Naive thymus-derived CD4-positive, alpha-beta T cell (primary cell): ENCODE results near the gene SHISA9. TPM values are rescaled to one million over a fixed set of nuclear protein-coding genes. Genes with fewer than 3 reads are reported as not detected.

Experiments used
- ATAC-seq: fragments of 150-1000 bp; cut with Tn5 transposase; 2 replicates; pipeline ENCODE4 v1.10.0; 2021; ENCODE audit warnings: mild to moderate bottlenecking, moderate library complexity
- CTCF ChIA-PET: fragments of 350-600 bp; sonication (Branson Sonifier 250); formaldehyde crosslinking; loops from one replicate; lab custom pipeline; 2021; ENCODE audit warnings: antibody characterized with exemption; lab: Charles Lee
- POLR2A ChIA-PET: fragments of 350-600 bp; sonication (Branson Sonifier 250); formaldehyde crosslinking; loops from one replicate; lab custom pipeline; 2021; ENCODE audit warnings: antibody characterized with exemption, inconsistent platforms; lab: Charles Lee
- DNase-seq, 9 donors: peaks; one replicate each; pipeline versions ENCODE4 v3.0.0 to v3.0.0-alpha.2; 2020 to 2022; ENCODE audit warnings: mixed read lengths in 1 of 9
- H3K27ac ChIP-seq: one replicate; pipeline ENCODE4 v1.7.0; 2013; ENCODE audit warnings: mild to moderate bottlenecking, low read depth, low read length, moderate library complexity
- H3K27me3 ChIP-seq, 2 donors: one replicate each; pipeline ENCODE4 v1.7.0; 2013; ENCODE audit warnings: low read length in 2 of 2, mild to moderate bottlenecking in 2 of 2, moderate library complexity in 2 of 2; ENCODE audit not compliant: control insufficient read depth in 2 of 2, insufficient read depth in 2 of 2
- H3K36me3 ChIP-seq, 3 experiments: 1 replicate in 2 of 3; 2 replicates in 1 of 3; pipeline ENCODE4 v1.7.0; 2013; ENCODE audit warnings: low read length in 3 of 3, mild to moderate bottlenecking in 3 of 3, moderate library complexity in 1 of 3; ENCODE audit not compliant: insufficient read depth in 3 of 3, control insufficient read depth in 2 of 3
- H3K4me1 ChIP-seq, 2 donors: one replicate each; pipeline ENCODE4 v1.7.0; 2013; ENCODE audit warnings: low read length in 2 of 2, mild to moderate bottlenecking in 2 of 2, moderate library complexity in 1 of 2; ENCODE audit not compliant: control insufficient read depth in 2 of 2, insufficient read depth in 2 of 2
- H3K4me3 ChIP-seq: 2 replicates; pipeline ENCODE4 v1.7.0; 2013; ENCODE audit warnings: mild to moderate bottlenecking, low read length
- H3K9me3 ChIP-seq, 3 experiments: 1 replicate in 2 of 3; 2 replicates in 1 of 3; pipeline ENCODE4 v1.7.0; 2013; ENCODE audit warnings: low read length in 3 of 3; ENCODE audit not compliant: control insufficient read depth in 2 of 3
- H3K27ac Mint-ChIP-seq, 9 donors: one replicate each; pipeline ENCODE4 v1.8.0; 2020 to 2022; ENCODE audit warnings: mixed read lengths in 9 of 9, mild to moderate bottlenecking in 8 of 9, moderate library complexity in 5 of 9, inconsistent platforms in 2 of 9
- H3K27me3 Mint-ChIP-seq, 5 donors: one replicate each; pipeline ENCODE4 v1.8.0; 2021 to 2022; ENCODE audit warnings: mixed read lengths in 5 of 5, mild to moderate bottlenecking in 1 of 5
- H3K36me3 Mint-ChIP-seq, 5 donors: one replicate each; pipeline ENCODE4 v1.8.0; 2020 to 2022; ENCODE audit warnings: mixed read lengths in 5 of 5, mild to moderate bottlenecking in 3 of 5, inconsistent platforms in 1 of 5
- H3K4me1 Mint-ChIP-seq, 7 donors: one replicate each; pipeline ENCODE4 v1.8.0; 2020 to 2022; ENCODE audit warnings: mixed read lengths in 7 of 7, mild to moderate bottlenecking in 3 of 7, inconsistent platforms in 1 of 7
- H3K4me3 Mint-ChIP-seq, 10 donors: one replicate each; pipeline ENCODE4 v1.8.0; 2020 to 2022; ENCODE audit warnings: mild to moderate bottlenecking in 10 of 10, mixed read lengths in 10 of 10, moderate library complexity in 6 of 10, inconsistent platforms in 2 of 10
- H3K9me3 Mint-ChIP-seq, 11 donors: one replicate each; pipeline ENCODE4 v1.8.0; 2020 to 2022; ENCODE audit warnings: mixed read lengths in 11 of 11, mild to moderate bottlenecking in 4 of 11, inconsistent platforms in 1 of 11, moderate library complexity in 1 of 11
- intact Hi-C, 2 donors: fragments of 100-400 bp; cut with micrococcal nuclease; formaldehyde crosslinking; loops; one replicate each; pipeline ENCODE4 v1.15.1; 2023
- polyA plus RNA-seq, 2 donors: library from polyadenylated mRNA; unstranded; fragments of 300-500 nt; fragmentation: Illumina TruSeq; gene quantifications; one replicate each; pipeline ENCODE4 v1.2.3, GENCODE V29; 2021
- total RNA-seq, 6 experiments: library from RNA in 5 of 6; stranded (reverse) in 5 of 6; gene quantifications; 1 replicate in 5 of 6; 2 replicates in 1 of 6; pipeline ENCODE4 v1.2.3 and lab custom pipeline; 2021 to 2026

Gene SHISA9
- total and polyA plus RNA-seq, 7 experiments from 2014 or later = 0.05 TPM; not detected in 6

- Histone ChIP-seq H3K36me3 (no peaks in the 10 kb centered on the region), H3K27ac (no peak overlapping the region), H3K4me3 (no peak overlapping the region), H3K4me1 (no peaks in the 10 kb centered on the region), H3K27me3 (no peaks in the 10 kb centered on the region), H3K9me3 (no peaks in the 10 kb centered on the region)
- no peak for ATAC-seq
- Mint-ChIP-seq H3K27ac (no peak overlapping the region), H3K27me3 (peaks cover 0 to 31% (median 20%) of the 10 kb centered on the region in 5 donors), H3K36me3 (no peaks in the 10 kb centered on the region), H3K4me3 (no peak overlapping the region), H3K4me1 (no peaks in the 10 kb centered on the region), H3K9me3 (peaks cover 0 to 10% (median 5%) of the 10 kb centered on the region in 11 donors)
- intact Hi-C loops = no loop called here
- ChIA-PET POLR2A (no interaction called here), CTCF (no interaction called here)
- no peak for DNase-seq
These were observed 369.2 kb downstream of the SHISA9 start for GRCh38 chr16:13270602-13271001.

- H3K9me3 Mint-ChIP-seq = peaks cover 2 to 21% (median 8%) of the 10 kb centered on the region in 11 donors
- ATAC-seq = no peak
- peaks cover 0 to 27% (median 22%) of the 10 kb centered on the region in 5 donors for H3K27me3 Mint-ChIP-seq
- ChIA-PET POLR2A (no interaction called here), CTCF (no interaction called here)
- no peak overlapping the region for H3K4me3 Mint-ChIP-seq
- no peaks in the 10 kb centered on the region for H3K27me3 ChIP-seq
- no peaks in the 10 kb centered on the region for H3K9me3 ChIP-seq
- H3K27ac ChIP-seq = no peak overlapping the region
- H3K4me3 ChIP-seq = no peak overlapping the region
- no peaks in the 10 kb centered on the region for H3K36me3 ChIP-seq
- H3K4me1 Mint-ChIP-seq = no peaks in the 10 kb centered on the region
- H3K4me1 ChIP-seq = no peaks in the 10 kb centered on the region
- H3K27ac Mint-ChIP-seq = no peak overlapping the region
- DNase-seq = no peak
- H3K36me3 Mint-ChIP-seq = no peaks in the 10 kb centered on the region
- intact Hi-C loops = no loop called here
These were observed 388.1 kb downstream of the SHISA9 start for GRCh38 chr16:13289515-13289914.

Other genes starting within 250 kb of the SHISA9 start
- 10 to 100 TPM in 2 of 5 experiments, 1 to 10 TPM in 3; 2.4 to 56.5 (median 5.3) TPM for gene CPPED1, start 97.7 kb upstream of the SHISA9 start, total RNA-seq
- 1 to 10 TPM; 3.4 to 3.5 TPM for gene CPPED1, start 97.7 kb upstream of the SHISA9 start, polyA plus RNA-seq